Panc1 (cell line): ENCODE data around the gene KIF1C. TPM values are rescaled to one million over a fixed set of nuclear protein-coding genes. Genes with fewer than 3 reads are reported as not detected.

Source experiments
- ATAC-seq: fragments of 200-7000 bp; cut with Tn5 transposase; 2 replicates; pipeline ENCODE4 v1.9.1; 2020; ENCODE audit warnings: mild to moderate bottlenecking, moderate library complexity
- BruUV-seq: library from RNA; stranded (reverse); fragments of 400-500 nt; replicated peaks from 2 replicates; lab custom pipeline; 2021; lab: Mats Ljungman, UMichigan
- CTCF ChIA-PET: fragments of 300-600 bp; sonication (Branson Sonifier 250); formaldehyde crosslinking; loops from one replicate; lab custom pipeline; 2022; ENCODE audit warnings: antibody characterized with exemption; lab: Charles Lee
- POLR2A ChIA-PET: fragments of 300-600 bp; sonication (Branson Sonifier 250); formaldehyde crosslinking; loops from one replicate; lab custom pipeline; 2022; ENCODE audit warnings: antibody characterized with exemption; lab: Charles Lee
- DNase-seq: peaks from one replicate; pipeline ENCODE4 v3.0.0-alpha.2; 2010; ENCODE audit warnings: low read depth, low spot score
- H3K27ac ChIP-seq: 2 replicates; pipeline ENCODE4 v1.5.1; 2011; ENCODE audit warnings: mild to moderate bottlenecking, low read length, inconsistent platforms
- H3K27me3 ChIP-seq: fragments of 200-500 bp; sonication (Bioruptor generic); 2 replicates; pipeline ENCODE4 v1.6.0; 2014; ENCODE audit warnings: low read length, inconsistent platforms; ENCODE audit not compliant: control insufficient read depth, insufficient read depth
- H3K36me3 ChIP-seq: fragments of 200-500 bp; sonication (Bioruptor generic); 2 replicates; pipeline ENCODE4 v1.5.1; 2014; ENCODE audit warnings: inconsistent platforms, mild to moderate bottlenecking, low read length, moderate library complexity; ENCODE audit not compliant: control insufficient read depth, insufficient read depth
- H3K4me1 ChIP-seq: 2 replicates; pipeline ENCODE4 v1.5.1; 2011; ENCODE audit warnings: inconsistent platforms, mild to moderate bottlenecking, low read length, moderate library complexity; ENCODE audit not compliant: control insufficient read depth, insufficient read depth
- H3K4me3 ChIP-seq, 2 experiments: 2 replicates each; pipeline ENCODE4 v1.5.1; 2011 to 2012; ENCODE audit warnings: low read depth in 2 of 2, low read length in 2 of 2, mild to moderate bottlenecking in 2 of 2, inconsistent platforms in 1 of 2, moderate library complexity in 1 of 2
- H3K9me3 ChIP-seq: fragments of 200-500 bp; sonication (Bioruptor generic); 2 replicates; pipeline ENCODE4 v1.5.1; 2014; ENCODE audit warnings: low read depth, mild to moderate bottlenecking, inconsistent platforms, low read length, moderate library complexity; ENCODE audit not compliant: control insufficient read depth, insufficient read depth
- POLR2AphosphoS5 ChIP-seq: IDR thresholded peaks from 2 replicates; pipeline ENCODE4 v1.6.1; 2012; ENCODE audit warnings: mild to moderate bottlenecking, low read depth, low read length, moderate library complexity
- SIN3A ChIP-seq: IDR thresholded peaks from 2 replicates; pipeline ENCODE4 v1.6.1; 2012; ENCODE audit warnings: low read depth, mild to moderate bottlenecking, low read length, moderate library complexity, borderline replicate concordance; ENCODE audit not compliant: insufficient read depth
- TCF7L2 ChIP-seq: IDR thresholded peaks from 2 replicates; pipeline ENCODE4 v1.6.1; 2011; ENCODE audit warnings: mild to moderate bottlenecking, low read depth, low read length, inconsistent platforms
- in situ Hi-C: cut with HindIII; loops from 2 replicates; pipeline ENCODE4 v1.10.0; 2016; ENCODE audit warnings: low sequenced_read_pairs, low pct_unique_long_range_greater_than_20kb
- intact Hi-C: fragments of 100-400 bp; cut with micrococcal nuclease; formaldehyde crosslinking; loops from one replicate; pipeline ENCODE4 v1.10.0; 2022; ENCODE audit not compliant: unreplicated experiment
- total RNA-seq: library from RNA; stranded (reverse); gene quantifications from one replicate; pipeline ENCODE4 v1.2.1, GENCODE V29; 2021; ENCODE audit not compliant: unreplicated experiment
- TF ChIP-seq, protein P1 (sequence below), 2 experiments: IDR thresholded peaks; 2 replicates each; pipeline ENCODE4 v1.6.1; 2011 to 2012; ENCODE audit warnings: low read depth in 2 of 2, control low read depth in 1 of 2, low read length in 1 of 2, mild to moderate bottlenecking in 1 of 2, moderate library complexity in 1 of 2; ENCODE audit not compliant: insufficient read depth in 1 of 2
- TF ChIP-seq, protein P2 (sequence below): fragments of 450-650 bp; IDR thresholded peaks from 2 replicates; pipeline ENCODE4 v1.5.1; 2017; ENCODE audit warnings: mild to moderate bottlenecking

KIF1C gene
- total RNA-seq, 1 experiment from 2014 or later = 117 TPM

- H3K9me3 ChIP-seq = no peaks in the 10 kb centered on the region
- ChIA-PET CTCF (no interaction called here), POLR2A (no interaction called here)
- no peaks in the 10 kb centered on the region for H3K4me1 ChIP-seq
- H3K36me3 ChIP-seq = no peaks in the 10 kb centered on the region
- H3K27ac ChIP-seq = no peak overlapping the region
- intact Hi-C loops (no loop called here), in situ Hi-C loops (no loop called here)
- no TSS peak for BruUV-seq
- H3K27me3 ChIP-seq = no peaks in the 10 kb centered on the region
- TF ChIP-seq, protein P1, sequence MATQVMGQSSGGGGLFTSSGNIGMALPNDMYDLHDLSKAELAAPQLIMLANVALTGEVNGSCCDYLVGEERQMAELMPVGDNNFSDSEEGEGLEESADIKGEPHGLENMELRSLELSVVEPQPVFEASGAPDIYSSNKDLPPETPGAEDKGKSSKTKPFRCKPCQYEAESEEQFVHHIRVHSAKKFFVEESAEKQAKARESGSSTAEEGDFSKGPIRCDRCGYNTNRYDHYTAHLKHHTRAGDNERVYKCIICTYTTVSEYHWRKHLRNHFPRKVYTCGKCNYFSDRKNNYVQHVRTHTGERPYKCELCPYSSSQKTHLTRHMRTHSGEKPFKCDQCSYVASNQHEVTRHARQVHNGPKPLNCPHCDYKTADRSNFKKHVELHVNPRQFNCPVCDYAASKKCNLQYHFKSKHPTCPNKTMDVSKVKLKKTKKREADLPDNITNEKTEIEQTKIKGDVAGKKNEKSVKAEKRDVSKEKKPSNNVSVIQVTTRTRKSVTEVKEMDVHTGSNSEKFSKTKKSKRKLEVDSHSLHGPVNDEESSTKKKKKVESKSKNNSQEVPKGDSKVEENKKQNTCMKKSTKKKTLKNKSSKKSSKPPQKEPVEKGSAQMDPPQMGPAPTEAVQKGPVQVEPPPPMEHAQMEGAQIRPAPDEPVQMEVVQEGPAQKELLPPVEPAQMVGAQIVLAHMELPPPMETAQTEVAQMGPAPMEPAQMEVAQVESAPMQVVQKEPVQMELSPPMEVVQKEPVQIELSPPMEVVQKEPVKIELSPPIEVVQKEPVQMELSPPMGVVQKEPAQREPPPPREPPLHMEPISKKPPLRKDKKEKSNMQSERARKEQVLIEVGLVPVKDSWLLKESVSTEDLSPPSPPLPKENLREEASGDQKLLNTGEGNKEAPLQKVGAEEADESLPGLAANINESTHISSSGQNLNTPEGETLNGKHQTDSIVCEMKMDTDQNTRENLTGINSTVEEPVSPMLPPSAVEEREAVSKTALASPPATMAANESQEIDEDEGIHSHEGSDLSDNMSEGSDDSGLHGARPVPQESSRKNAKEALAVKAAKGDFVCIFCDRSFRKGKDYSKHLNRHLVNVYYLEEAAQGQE (IDR thresholded peaks at IDR 0.05; ENCODE audit: insufficient read depth in 1 of 2, low read depth in 2 of 2, low read length in 1 of 2) = no peak
- TF ChIP-seq, protein P2, sequence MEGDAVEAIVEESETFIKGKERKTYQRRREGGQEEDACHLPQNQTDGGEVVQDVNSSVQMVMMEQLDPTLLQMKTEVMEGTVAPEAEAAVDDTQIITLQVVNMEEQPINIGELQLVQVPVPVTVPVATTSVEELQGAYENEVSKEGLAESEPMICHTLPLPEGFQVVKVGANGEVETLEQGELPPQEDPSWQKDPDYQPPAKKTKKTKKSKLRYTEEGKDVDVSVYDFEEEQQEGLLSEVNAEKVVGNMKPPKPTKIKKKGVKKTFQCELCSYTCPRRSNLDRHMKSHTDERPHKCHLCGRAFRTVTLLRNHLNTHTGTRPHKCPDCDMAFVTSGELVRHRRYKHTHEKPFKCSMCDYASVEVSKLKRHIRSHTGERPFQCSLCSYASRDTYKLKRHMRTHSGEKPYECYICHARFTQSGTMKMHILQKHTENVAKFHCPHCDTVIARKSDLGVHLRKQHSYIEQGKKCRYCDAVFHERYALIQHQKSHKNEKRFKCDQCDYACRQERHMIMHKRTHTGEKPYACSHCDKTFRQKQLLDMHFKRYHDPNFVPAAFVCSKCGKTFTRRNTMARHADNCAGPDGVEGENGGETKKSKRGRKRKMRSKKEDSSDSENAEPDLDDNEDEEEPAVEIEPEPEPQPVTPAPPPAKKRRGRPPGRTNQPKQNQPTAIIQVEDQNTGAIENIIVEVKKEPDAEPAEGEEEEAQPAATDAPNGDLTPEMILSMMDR = no peak
- TF ChIP-seq TCF7L2 = no peak
- TF ChIP-seq POLR2AphosphoS5 = no peak
- TF ChIP-seq SIN3A = no peak
- DNase-seq = no peak
- no peak overlapping the region for H3K4me3 ChIP-seq
- ATAC-seq = no peak
Measured at GRCh38 chr17:5024604-5025003, 26.9 kb downstream of the KIF1C start.

- Histone ChIP-seq H3K4me1 (no peaks in the 10 kb centered on the region), H3K27me3 (no peaks in the 10 kb centered on the region), H3K4me3 (no peak overlapping the region), H3K36me3 (no peaks in the 10 kb centered on the region), H3K27ac (no peak overlapping the region), H3K9me3 (no peaks in the 10 kb centered on the region)
- TF ChIP-seq, protein P1 (IDR thresholded peaks at IDR 0.05; ENCODE audit: insufficient read depth in 1 of 2, low read depth in 2 of 2, low read length in 1 of 2) = no peak
- no peak for TF ChIP-seq TCF7L2
- TF ChIP-seq, protein P2 = no peak
- no peak for TF ChIP-seq SIN3A
- no peak for TF ChIP-seq POLR2AphosphoS5
- no peak for DNase-seq
- ChIA-PET CTCF (interaction anchor here (0.6 kb wide), 1 partner anchor 104 kb away, joined by 9 read pairs; no protein-coding TSS in a partner anchor), POLR2A (no interaction called here)
- BruUV-seq = no TSS peak
- ATAC-seq = no peak
- in situ Hi-C loops (no loop called here), intact Hi-C loops (no loop called here)
Measured at GRCh38 chr17:5027299-5027698, 29.5 kb downstream of the KIF1C start.
